Measurements from ENCODE around the gene THOC7.

GRCh38 chr3:63869940-63870614, 6.5 kb upstream of the THOC7 start:
- TF ChIP-seq, protein P1, sequence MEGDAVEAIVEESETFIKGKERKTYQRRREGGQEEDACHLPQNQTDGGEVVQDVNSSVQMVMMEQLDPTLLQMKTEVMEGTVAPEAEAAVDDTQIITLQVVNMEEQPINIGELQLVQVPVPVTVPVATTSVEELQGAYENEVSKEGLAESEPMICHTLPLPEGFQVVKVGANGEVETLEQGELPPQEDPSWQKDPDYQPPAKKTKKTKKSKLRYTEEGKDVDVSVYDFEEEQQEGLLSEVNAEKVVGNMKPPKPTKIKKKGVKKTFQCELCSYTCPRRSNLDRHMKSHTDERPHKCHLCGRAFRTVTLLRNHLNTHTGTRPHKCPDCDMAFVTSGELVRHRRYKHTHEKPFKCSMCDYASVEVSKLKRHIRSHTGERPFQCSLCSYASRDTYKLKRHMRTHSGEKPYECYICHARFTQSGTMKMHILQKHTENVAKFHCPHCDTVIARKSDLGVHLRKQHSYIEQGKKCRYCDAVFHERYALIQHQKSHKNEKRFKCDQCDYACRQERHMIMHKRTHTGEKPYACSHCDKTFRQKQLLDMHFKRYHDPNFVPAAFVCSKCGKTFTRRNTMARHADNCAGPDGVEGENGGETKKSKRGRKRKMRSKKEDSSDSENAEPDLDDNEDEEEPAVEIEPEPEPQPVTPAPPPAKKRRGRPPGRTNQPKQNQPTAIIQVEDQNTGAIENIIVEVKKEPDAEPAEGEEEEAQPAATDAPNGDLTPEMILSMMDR (IDR thresholded peaks at IDR 0.05; ENCODE audit: poor library complexity, severe bottlenecking) = no peak
- TF ChIP-seq EZH2 (IDR thresholded peaks at IDR 0.05; ENCODE audit: borderline replicate concordance, insufficient read depth, low read length, poor library complexity, severe bottlenecking) (no peak), REST (IDR thresholded peaks at IDR 0.05; ENCODE audit: borderline replicate concordance) (no peak), POLR2AphosphoS5 (IDR thresholded peaks at IDR 0.05) (no peak), TAF1 (IDR thresholded peaks at IDR 0.05; ENCODE audit: low read depth) (no peak), RAD21 (conservative IDR thresholded peaks at IDR 0.05) (no peak), EP300 (conservative IDR thresholded peaks at IDR 0.05; ENCODE audit: poor library complexity, severe bottlenecking) (no peak), SMC3 (conservative IDR thresholded peaks at IDR 0.05; ENCODE audit: poor library complexity) (no peak)

Measured in neural cell (in vitro differentiated cells).